ENCODE data around the gene IGFBP6. TPM values are rescaled to one million over a fixed set of nuclear protein-coding genes. Genes with fewer than 3 reads are reported as not detected.

IGFBP6 gene
- total and polyA plus RNA-seq, 2 donors = 10.0 to 27.4 TPM

GRCh38 chr12:53120685-53121525, 23.4 kb downstream of the IGFBP6 start:
- H3K27me3 ChIP-seq (ENCODE audit: control insufficient read depth in 2 of 2, insufficient read depth in 1 of 2, low read length in 1 of 2) = no peaks in the 10 kb centered on the region
- no peak overlapping the region for H3K27ac ChIP-seq (ENCODE audit: low read depth in 1 of 2, low read length in 1 of 2)
- no peaks in the 10 kb centered on the region for H3K36me3 ChIP-seq (ENCODE audit: control insufficient read depth in 2 of 2, insufficient read depth in 2 of 2, low read length in 1 of 2)
- no peak for DNase-seq (ENCODE audit: low read depth in 6 of 9, low spot score in 9 of 9)
- H3K4me3 ChIP-seq (ENCODE audit: low read length in 2 of 2) = no peak overlapping the region
- WGBS = 97% methylated on average over 12 of the region's 12 CpGs
- no peaks in the 10 kb centered on the region for H3K9me3 ChIP-seq (ENCODE audit: control insufficient read depth in 2 of 2, insufficient read depth in 1 of 2, low read length in 1 of 2)
- no peaks in the 10 kb centered on the region for H3K4me1 ChIP-seq (ENCODE audit: control insufficient read depth in 2 of 2, insufficient read depth in 2 of 2, low read length in 2 of 2)

- WGBS = 97% methylated on average over 10 of the region's 10 CpGs
- Histone ChIP-seq H3K4me3 (ENCODE audit: low read length in 2 of 2) (no peak overlapping the region), H3K27ac (ENCODE audit: low read depth in 1 of 2, low read length in 1 of 2) (no peak overlapping the region), H3K36me3 (ENCODE audit: control insufficient read depth in 2 of 2, insufficient read depth in 2 of 2, low read length in 1 of 2) (no peaks in the 10 kb centered on the region), H3K4me1 (ENCODE audit: control insufficient read depth in 2 of 2, insufficient read depth in 2 of 2, low read length in 2 of 2) (no peaks in the 10 kb centered on the region), H3K27me3 (ENCODE audit: control insufficient read depth in 2 of 2, insufficient read depth in 1 of 2, low read length in 1 of 2) (no peaks in the 10 kb centered on the region), H3K9me3 (ENCODE audit: control insufficient read depth in 2 of 2, insufficient read depth in 1 of 2, low read length in 1 of 2) (no peaks in the 10 kb centered on the region)
- no peak for DNase-seq (ENCODE audit: low read depth in 6 of 9, low spot score in 9 of 9)
These were observed 25.5 kb downstream of the IGFBP6 start for GRCh38 chr12:53122961-53123468.

- Histone ChIP-seq H3K27me3 (ENCODE audit: control insufficient read depth in 2 of 2, insufficient read depth in 1 of 2, low read length in 1 of 2) (no peaks in the 10 kb centered on the region), H3K4me3 (ENCODE audit: low read length in 2 of 2) (no peak overlapping the region), H3K9me3 (ENCODE audit: control insufficient read depth in 2 of 2, insufficient read depth in 1 of 2, low read length in 1 of 2) (no peaks in the 10 kb centered on the region), H3K36me3 (ENCODE audit: control insufficient read depth in 2 of 2, insufficient read depth in 2 of 2, low read length in 1 of 2) (no peaks in the 10 kb centered on the region), H3K27ac (ENCODE audit: low read depth in 1 of 2, low read length in 1 of 2) (no peak overlapping the region), H3K4me1 (ENCODE audit: control insufficient read depth in 2 of 2, insufficient read depth in 2 of 2, low read length in 2 of 2) (no peaks in the 10 kb centered on the region)
- WGBS = 97% methylated on average over 16 of the region's 16 CpGs
- DNase-seq (ENCODE audit: low read depth in 6 of 9, low spot score in 9 of 9) = no peak
These were observed 26.3 kb downstream of the IGFBP6 start for GRCh38 chr12:53123578-53124351.

- Histone ChIP-seq H3K27ac (ENCODE audit: low read depth in 1 of 2, low read length in 1 of 2) (no peak overlapping the region), H3K4me1 (ENCODE audit: control insufficient read depth in 2 of 2, insufficient read depth in 2 of 2, low read length in 2 of 2) (no peaks in the 10 kb centered on the region), H3K4me3 (ENCODE audit: low read length in 2 of 2) (no peak overlapping the region), H3K9me3 (ENCODE audit: control insufficient read depth in 2 of 2, insufficient read depth in 1 of 2, low read length in 1 of 2) (no peaks in the 10 kb centered on the region), H3K27me3 (ENCODE audit: control insufficient read depth in 2 of 2, insufficient read depth in 1 of 2, low read length in 1 of 2) (no peaks in the 10 kb centered on the region), H3K36me3 (ENCODE audit: control insufficient read depth in 2 of 2, insufficient read depth in 2 of 2, low read length in 1 of 2) (no peaks in the 10 kb centered on the region)
- no peak for DNase-seq (ENCODE audit: low read depth in 6 of 9, low spot score in 9 of 9)
These were observed 26.9 kb downstream of the IGFBP6 start for GRCh38 chr12:53124352-53124723.

- 89% methylated on average over 1 of the region's 1 CpG for WGBS
- Histone ChIP-seq H3K27ac (ENCODE audit: low read depth in 1 of 2, low read length in 1 of 2) (no peak overlapping the region), H3K36me3 (ENCODE audit: control insufficient read depth in 2 of 2, insufficient read depth in 2 of 2, low read length in 1 of 2) (no peaks in the 10 kb centered on the region)
These were observed 29.7 kb downstream of the IGFBP6 start for GRCh38 chr12:53127169-53127568.

GRCh38 chr12:53128780-53129569, 31.5 kb downstream of the IGFBP6 start:
- no peak overlapping the region for H3K27ac ChIP-seq (ENCODE audit: low read depth in 1 of 2, low read length in 1 of 2)
- H3K4me1 ChIP-seq (ENCODE audit: control insufficient read depth in 2 of 2, insufficient read depth in 2 of 2, low read length in 2 of 2) = no peaks in the 10 kb centered on the region
- H3K9me3 ChIP-seq (ENCODE audit: control insufficient read depth in 2 of 2, insufficient read depth in 1 of 2, low read length in 1 of 2) = no peaks in the 10 kb centered on the region
- no peaks in the 10 kb centered on the region for H3K27me3 ChIP-seq (ENCODE audit: control insufficient read depth in 2 of 2, insufficient read depth in 1 of 2, low read length in 1 of 2)
- 93% methylated on average over 10 of the region's 10 CpGs for WGBS
- H3K4me3 ChIP-seq (ENCODE audit: low read length in 2 of 2) = no peak overlapping the region
- H3K36me3 ChIP-seq (ENCODE audit: control insufficient read depth in 2 of 2, insufficient read depth in 2 of 2, low read length in 1 of 2) = no peaks in the 10 kb centered on the region
- DNase-seq (ENCODE audit: low read depth in 6 of 9, low spot score in 9 of 9) = no peak

More at GRCh38 chr12:53127169-53127568, 29.7 kb downstream of the IGFBP6 start:
- Histone ChIP-seq H3K9me3 (ENCODE audit: control insufficient read depth in 2 of 2, insufficient read depth in 1 of 2, low read length in 1 of 2) (no peaks in the 10 kb centered on the region), H3K4me3 (ENCODE audit: low read length in 2 of 2) (no peak overlapping the region), H3K4me1 (ENCODE audit: control insufficient read depth in 2 of 2, insufficient read depth in 2 of 2, low read length in 2 of 2) (no peaks in the 10 kb centered on the region), H3K27me3 (ENCODE audit: control insufficient read depth in 2 of 2, insufficient read depth in 1 of 2, low read length in 1 of 2) (no peaks in the 10 kb centered on the region)
- no peak for DNase-seq (ENCODE audit: low read depth in 6 of 9, low spot score in 9 of 9)

GRCh38 chr12:53131844-53132243, 34.4 kb downstream of the IGFBP6 start:
- Histone ChIP-seq H3K4me1 (ENCODE audit: control insufficient read depth in 2 of 2, insufficient read depth in 2 of 2, low read length in 2 of 2) (no peaks in the 10 kb centered on the region), H3K4me3 (ENCODE audit: low read length in 2 of 2) (no peak overlapping the region), H3K27me3 (ENCODE audit: control insufficient read depth in 2 of 2, insufficient read depth in 1 of 2, low read length in 1 of 2) (no peaks in the 10 kb centered on the region), H3K36me3 (ENCODE audit: control insufficient read depth in 2 of 2, insufficient read depth in 2 of 2, low read length in 1 of 2) (no peaks in the 10 kb centered on the region), H3K9me3 (ENCODE audit: control insufficient read depth in 2 of 2, insufficient read depth in 1 of 2, low read length in 1 of 2) (peaks cover 0 to 6% of the 10 kb centered on the region in 2 donors), H3K27ac (ENCODE audit: low read depth in 1 of 2, low read length in 1 of 2) (no peak overlapping the region)
- no peak for DNase-seq (ENCODE audit: low read depth in 6 of 9, low spot score in 9 of 9)
- 97% methylated on average over 2 of the region's 2 CpGs for WGBS

GRCh38 chr12:53133722-53134121, 36.3 kb downstream of the IGFBP6 start:
- Histone ChIP-seq H3K27me3 (ENCODE audit: control insufficient read depth in 2 of 2, insufficient read depth in 1 of 2, low read length in 1 of 2) (no peaks in the 10 kb centered on the region), H3K4me3 (ENCODE audit: low read length in 2 of 2) (no peak overlapping the region), H3K27ac (ENCODE audit: low read depth in 1 of 2, low read length in 1 of 2) (no peak overlapping the region), H3K9me3 (ENCODE audit: control insufficient read depth in 2 of 2, insufficient read depth in 1 of 2, low read length in 1 of 2) (peaks cover 0 to 8% of the 10 kb centered on the region in 2 donors), H3K36me3 (ENCODE audit: control insufficient read depth in 2 of 2, insufficient read depth in 2 of 2, low read length in 1 of 2) (no peaks in the 10 kb centered on the region), H3K4me1 (ENCODE audit: control insufficient read depth in 2 of 2, insufficient read depth in 2 of 2, low read length in 2 of 2) (no peaks in the 10 kb centered on the region)
- no peak for DNase-seq (ENCODE audit: low read depth in 6 of 9, low spot score in 9 of 9)
- 95% methylated on average over 3 of the region's 3 CpGs for WGBS
